GM21360 (cell line): Measurements from ENCODE around the gene SLC12A9.
A peak's percentile ranks its signal among the peaks of the same experiment; 100 is the strongest.
"Not testable (repeated sequence)": the region's sequence is repeated elsewhere in the genome, so short reads cannot be mapped to it uniquely, and the experiment has no call there.

Experiments
- ATAC-seq: cut with Tn5 transposase; IDR thresholded peaks from one replicate; pipeline ENCODE4 v1.9.1; 2021; ENCODE audit warnings: mild to moderate bottlenecking, moderate library complexity; ENCODE audit not compliant: unreplicated experiment

Gene SLC12A9

DNA sequence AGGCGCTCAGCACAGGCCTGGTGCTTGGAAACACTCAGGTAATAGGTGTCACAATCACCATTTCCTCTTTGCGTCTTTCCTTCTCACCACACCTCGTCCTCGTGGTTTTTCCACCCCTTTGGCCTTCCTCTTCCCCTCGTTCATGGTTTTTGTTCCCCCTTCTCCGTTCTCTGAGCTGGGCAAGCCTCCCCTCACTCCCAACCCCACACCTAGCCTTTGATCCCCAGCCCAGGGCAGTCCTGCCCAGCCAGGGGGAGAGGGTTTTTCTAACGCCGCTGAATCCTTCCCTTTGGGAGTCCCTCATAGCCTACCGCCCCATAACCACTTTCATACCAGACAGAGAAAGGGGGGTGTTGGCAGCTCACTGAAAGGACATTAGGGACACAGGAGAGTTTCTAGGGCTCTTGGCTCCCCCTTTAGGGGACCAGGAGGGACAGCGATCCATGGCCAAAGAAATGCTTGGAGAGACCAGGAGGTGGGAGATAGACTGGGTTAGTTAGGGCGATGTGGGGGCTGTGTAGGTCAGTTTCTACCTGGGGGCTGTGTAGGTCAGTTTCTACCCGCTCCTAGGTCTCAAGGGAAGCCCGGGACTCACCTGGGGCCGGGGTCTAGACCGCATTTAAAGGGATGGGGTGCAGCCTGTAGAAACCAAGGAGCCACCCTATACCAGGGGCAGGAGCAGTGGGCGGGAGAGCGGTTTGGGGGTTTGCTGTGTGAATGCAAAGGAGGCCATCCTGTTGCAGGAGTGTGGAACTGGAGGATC, 26.6 kb upstream of the SLC12A9 start:
- no peak for ATAC-seq

DNA sequence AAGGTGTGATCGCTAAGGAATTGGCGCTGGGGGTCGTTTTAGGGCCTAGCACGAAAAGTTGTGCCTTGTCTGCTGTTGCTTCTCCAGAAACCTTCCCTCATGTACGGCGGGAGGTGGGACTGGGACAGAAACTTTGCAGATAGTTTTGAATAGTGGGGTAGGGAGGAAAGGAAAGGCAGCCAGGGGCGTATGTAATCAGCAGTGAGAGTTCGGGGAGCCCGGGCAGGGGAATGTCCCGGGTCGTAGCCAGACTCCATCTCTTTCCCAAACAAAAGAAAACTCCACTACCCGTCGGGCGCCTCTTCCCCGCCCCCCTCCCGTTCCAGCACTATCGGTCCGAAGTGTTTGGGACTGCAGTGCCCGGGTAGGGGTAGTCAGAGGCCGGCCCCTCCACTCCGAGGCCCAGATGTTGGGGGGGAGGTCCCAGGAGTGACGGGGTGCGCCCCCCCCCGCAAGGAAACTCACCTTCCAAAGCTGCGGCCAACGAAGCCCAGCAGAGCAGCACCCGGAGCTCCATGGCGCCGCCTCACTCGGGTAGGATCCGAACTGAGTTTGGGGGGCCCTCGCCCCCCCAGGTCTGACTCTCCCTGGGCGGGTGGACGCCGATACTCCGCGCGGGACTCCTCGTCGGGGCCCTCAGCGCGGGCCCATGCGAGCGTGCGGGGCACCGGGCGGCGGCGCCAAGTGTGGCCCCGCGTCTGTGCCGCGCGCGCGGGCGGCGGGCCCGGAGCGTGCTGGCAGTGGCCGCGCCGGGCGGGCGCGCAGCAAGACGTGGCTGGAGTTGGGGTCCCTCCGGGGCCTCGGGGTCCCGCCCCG, 25.8 kb upstream of the SLC12A9 start:
- no peak for ATAC-seq

DNA sequence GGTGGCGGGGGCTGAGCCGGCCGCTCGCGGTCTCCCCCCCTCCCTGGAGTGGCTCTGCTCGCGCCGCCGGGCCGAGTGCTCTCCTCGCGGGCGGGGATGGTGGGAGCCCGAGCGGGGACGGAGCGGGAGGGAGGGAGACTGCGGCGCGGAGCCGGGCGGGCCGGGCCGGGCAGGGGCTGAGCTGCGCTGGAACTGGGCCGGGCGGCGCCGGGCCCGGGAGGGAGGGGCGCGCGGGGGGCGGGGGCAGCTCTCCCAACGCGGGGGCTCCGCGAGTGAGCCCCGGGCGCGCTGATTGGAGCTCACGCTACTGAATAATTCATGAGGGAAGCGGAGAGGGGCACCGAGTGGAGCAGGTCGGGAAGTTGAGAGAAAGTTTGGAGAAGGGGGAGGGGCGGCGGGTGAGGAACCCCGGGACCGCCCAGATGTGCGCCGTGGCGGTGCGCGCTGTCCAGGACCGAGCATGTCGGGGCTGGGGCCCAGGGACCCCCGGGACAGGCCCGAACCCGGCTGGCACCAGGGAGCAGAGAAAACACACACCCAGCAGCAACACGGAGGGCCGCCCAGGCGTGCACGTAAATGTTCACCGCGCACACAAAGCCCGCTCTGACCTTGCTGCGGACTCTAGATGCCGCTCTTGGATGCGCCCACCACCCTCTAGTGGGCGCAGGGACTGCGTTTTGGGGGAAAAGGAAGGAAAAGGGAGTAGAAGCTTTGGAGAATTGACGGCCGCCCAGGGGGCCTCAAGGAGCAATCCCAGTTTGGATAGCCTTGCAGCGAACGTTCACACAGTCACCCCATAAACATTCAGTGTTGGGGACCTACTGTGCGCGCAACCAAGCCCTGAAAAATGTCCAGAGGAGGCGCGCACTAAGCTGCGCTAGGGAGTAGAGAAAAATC, 24.9 kb upstream of the SLC12A9 start, which contains the start of gene EPHB4:
TSS of gene EPHB4 (minus strand) at position 194 of the 897 bp plus-strand sequence. CDS start 493 bp downstream, outside the sequence.
- ATAC-seq, result no peak

DNA sequence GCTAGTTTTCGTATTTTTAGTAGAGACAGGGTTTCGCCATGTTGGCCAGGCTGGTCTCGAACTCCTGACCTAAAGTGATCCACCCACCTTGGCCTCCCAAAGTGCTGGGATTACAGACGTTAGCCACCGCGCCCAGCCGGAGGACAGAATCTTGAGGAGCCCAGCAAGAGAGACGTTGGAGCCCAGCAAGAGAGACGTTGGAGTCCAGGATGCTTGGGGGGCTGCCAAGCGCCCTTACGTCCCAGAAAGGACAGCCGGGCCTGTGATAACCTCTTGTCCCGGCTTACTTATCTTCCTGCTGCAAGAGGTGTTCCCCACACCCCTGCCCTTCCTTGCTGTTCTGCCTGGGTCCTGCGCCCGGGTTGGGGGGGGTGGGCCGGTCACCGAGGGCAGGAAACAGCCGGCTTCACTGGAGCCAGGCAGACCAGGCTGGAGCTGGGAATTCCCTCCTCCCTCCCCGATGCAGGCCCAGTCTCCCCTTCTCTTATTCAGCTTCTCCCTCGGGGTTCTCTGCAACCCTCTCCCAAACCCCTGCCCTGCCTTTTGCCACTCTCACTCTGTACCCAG, 23.3 kb upstream of the SLC12A9 start:
- no peak for ATAC-seq

DNA sequence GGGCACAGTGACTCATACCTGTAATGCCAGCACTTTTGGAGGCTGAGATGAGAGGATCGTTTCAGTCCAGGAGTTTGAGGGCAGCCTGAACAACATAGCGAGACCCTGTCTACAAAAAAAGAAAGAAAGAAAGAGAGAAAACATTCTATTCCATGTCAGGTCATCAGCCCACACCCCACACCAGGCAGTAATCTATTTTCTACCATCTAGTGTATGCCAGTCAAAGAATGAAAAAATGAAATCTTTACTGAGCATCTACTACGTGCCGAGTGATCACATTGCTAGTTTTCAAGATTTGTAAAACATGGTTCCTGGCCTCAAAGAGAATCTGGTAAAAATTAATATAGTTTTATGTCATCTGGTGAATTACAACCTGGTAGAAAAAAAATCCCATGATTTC, 22.1 kb upstream of the SLC12A9 start:
- no peak for ATAC-seq

DNA sequence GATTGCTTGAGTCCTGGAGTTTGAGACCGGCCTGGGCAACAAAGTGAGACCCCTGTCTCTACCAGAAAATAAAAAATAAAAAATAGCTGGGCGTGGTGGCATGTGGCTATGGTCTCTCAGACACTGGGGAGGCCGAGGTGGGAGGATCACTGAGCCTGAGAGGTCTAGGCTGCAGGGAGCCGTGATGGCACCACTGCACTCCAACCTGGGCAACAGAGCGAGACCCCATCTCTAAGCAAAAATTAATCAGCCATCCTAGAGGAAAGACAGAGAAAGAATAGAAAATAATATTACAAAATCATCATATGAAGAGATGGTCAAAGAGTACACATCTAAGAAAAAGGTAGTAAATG, 20.3 kb upstream of the SLC12A9 start:
- no peak for ATAC-seq

DNA sequence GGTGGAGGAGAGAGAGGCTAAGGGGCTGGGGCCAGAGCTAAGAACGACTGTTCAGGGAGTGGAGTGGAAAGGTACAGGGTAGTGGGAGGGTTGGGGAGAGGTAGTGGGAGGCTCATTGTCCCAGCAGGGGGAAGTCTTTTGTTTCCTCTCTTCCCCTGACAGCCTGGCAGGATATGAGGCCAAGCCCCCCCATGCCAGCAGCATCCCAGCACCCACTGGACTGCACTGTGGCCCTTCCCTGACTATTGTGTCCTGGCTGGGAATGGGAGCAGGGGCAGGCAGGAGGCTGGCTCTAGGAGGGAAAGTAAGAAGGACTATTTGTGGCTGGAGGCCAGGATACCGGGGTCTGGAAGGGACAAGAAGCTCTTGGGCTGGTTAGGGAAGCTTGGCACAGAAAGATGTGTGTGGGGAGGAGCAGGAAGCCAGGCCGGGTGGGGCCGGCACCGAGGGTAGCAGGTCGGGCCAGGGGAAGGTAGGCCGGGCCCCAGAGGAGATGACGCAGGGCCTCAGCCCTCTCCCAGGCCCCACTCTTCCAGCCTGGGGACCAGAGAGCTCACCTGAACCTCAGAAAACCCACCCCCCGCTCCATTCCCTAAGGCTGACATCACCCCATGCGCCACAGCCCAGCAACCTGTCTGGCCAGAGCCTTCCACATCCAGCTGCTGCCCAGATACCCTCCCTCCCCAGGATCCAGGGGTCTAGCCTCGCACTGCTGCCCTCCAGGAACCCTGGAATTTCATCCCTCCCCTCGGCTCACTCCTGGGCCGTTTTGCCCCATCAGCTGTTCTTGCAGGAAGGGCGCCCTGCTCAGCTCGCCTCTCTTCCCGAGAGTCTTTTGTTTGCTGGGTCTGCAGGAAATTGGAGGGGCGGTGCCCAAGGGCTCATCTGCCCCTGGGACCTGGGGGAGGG, 16.4 kb upstream of the SLC12A9 start:
- no peak for ATAC-seq

DNA sequence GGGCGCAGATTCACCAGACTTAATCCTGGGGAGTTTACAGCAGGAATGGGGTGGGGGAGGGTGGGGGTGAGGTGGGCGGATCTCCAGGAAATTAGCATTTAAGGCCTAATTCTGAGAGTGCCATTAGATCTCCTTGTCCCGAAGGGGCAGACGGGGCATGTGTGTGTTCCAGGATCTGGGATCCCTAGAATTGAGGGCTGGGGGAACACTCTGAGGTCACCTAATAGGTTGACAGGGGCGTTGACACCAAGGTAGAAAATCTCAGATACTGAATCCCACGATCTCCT, 15.8 kb upstream of the SLC12A9 start:
- ATAC-seq, result no peak

DNA sequence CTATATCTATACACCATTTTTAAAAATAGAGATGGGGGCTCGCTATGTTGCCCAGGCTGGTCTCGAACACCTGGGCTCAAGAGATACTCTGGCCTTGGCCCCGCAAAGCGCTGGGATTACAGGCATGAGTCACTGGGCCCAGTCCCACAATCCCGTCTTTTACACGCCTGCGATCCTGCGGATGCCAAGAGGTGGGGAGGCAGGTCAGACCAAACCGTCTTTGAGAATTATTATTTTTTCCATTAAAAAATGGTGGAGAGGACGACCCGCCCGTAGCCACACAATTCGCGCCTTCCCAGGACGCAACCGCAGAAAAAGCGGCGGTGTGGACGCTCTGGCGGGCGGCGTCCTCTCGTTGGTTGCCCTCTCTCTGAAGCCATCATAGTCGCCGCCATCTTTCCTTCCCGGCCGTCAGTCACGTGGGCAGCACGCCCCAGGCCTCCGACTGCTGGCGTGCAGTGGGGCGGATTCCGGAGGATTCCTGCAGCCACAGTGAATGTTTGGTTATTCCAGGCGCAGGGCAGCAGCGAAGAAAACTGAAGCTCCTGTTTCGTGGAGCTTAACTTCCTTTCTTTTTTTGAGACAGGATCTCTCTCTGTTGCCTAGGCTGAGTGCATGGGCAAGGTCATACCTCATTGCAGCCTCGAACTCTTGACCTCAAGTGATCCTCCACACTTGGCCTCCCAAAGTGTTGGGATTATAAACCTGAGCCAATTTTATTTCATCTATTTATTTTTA, 15.2 kb upstream of the SLC12A9 start:
- peak; percentile 62 for ATAC-seq

DNA sequence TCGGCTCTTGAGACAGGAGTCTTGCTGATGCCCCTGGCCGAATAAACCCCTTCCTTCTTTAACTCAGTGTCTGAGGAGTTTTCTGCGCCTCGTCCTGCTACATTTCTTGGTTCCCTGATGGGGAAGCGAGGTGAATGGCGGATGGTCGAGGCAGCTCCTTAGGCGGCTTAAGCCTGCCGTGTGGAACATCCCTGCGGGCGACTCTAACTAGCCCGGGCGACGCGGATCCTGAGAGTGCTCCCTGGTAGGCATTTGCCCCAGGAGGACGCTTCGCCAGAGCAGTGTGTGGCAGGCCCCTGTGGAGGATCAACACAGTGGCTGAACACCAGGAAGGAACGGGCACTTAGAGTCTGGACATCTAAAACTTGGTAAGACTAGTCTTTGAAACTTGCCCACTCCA, 13.2 kb upstream of the SLC12A9 start:
- no peak for ATAC-seq

DNA sequence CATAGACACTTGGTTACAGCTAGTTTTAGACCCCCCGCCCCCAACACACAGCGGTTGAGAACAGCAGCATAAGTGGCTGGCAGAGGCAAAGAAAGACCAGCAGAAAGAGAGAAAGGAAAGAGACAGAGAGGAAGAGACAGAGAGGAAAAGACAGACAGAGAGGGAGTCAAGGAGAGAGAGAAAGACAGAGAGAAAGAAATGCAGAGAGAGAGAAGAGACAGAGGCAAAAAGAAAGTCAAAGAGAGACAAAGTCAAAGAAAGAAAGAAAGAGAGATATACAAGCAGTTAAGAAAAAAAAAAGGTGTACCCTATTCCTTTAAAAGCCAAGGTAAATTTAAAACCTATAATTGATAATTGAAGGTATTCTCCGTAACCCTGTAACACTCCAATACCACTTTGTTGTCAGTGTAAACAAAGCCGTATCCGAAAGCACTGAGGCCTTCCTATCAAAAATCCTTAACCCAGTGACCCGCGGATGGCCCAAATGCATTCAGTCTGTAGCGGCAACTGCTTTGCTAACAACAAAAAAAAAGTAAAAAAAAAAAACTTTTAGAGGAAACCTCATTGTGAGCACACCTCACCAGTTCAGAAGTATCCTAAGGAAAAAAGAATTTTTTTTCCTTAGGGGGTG, 11.9 kb upstream of the SLC12A9 start:
- ATAC-seq, result no peak

DNA sequence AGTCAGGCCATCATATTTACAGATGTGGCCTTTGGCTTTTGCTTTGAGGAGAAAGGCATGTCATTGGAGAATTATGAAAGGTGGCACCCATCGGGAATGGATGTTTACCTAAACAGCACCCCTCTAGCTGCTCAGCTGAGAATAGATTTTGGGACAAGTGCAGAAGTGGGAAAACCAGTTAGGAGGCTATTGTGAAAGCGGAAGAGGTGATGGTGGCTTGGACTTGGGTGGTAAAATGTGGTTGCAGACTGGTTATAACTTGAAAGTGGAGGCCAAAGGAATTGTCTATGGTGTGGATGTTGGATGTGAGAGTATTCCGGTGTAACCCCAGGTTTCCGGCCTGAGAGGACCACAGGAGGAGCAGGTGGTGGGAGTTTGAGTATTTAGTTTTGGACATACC, 5.2 kb upstream of the SLC12A9 start:
- ATAC-seq, result no peak

DNA sequence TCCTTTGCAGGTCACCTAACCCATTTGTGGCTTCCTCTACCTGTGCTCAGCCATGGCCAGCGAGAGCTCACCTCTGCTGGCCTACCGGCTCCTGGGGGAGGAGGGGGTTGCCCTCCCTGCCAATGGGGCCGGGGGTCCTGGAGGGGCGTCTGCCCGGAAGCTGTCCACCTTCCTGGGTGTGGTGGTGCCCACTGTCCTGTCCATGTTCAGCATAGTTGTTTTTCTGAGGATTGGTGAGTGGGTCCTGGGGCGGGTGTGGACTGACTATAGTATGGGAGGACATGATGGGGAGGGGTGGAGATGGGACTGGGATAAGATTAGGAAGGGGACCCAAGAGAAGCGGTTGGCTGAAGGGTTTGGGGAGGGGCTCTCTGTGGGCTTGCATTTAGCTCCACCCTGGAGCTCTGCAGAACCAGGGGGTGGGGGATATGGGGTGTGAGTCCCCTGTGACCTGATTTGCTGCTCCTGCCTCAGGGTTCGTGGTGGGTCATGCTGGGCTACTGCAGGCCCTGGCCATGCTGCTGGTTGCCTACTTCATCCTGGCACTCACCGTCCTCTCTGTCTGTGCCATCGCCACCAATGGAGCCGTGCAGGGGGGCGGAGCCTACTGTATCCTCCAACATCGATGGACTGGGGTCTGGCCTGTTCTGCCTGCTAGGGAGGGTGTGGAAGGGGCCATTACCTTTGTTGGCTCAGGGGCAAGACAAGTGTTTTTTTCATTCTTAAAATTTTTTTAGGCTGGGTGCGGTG, 1.8 kb downstream of the SLC12A9 start:
- ATAC-seq, result no peak

DNA sequence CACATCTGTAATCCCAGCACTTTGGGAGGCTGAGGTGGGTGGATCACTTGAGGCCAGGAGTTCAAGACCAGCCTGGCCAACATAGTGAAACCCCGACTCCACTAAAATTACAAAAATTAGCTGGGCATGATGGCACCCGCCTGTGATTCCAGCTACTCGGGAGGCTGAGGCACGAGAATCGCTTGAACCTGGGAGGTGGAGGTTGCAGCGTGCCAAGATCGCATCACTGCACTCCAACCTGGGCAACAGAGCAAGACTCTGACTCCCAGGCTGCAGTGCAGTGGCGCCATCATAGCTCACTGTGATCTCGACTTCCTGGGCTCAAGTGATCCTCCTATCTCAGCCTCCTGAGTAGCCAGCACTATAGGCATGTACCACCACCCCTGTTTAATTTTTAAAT, 2.4 kb downstream of the SLC12A9 start:
- ATAC-seq, result not testable (repeated sequence)

DNA sequence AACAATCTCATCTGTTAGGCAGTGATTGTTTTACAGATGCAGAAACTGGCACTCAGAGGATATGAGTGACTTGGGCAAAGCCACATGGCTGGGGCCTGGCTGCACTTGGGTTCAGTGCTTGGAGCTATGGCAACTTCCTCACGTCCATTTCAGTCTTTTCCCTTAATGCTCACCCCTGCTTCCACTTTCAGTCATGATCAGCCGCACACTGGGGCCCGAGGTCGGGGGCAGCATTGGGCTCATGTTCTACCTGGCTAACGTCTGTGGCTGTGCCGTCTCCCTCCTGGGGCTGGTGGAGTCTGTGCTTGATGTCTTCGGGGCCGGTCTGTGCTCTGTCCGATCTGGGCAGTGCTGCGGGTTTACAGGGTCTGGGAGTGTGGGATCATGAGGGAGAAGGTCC, 3.0 kb downstream of the SLC12A9 start:
- no peak for ATAC-seq

DNA sequence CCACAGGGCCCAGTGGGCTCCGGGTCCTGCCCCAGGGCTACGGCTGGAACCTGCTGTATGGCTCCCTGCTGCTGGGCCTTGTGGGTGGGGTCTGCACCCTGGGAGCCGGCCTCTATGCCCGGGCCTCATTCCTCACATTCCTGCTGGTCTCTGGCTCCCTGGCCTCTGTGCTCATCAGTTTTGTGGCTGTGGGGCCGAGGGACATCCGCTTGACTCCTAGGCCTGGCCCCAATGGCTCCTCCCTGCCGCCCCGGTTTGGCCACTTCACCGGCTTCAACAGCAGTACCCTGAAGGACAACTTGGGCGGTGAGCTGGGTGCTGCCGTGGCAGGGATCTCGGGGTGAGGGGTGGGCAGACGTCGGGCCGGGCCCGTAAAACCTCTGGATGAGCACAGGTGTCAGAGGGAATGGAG, 4.4 kb downstream of the SLC12A9 start:
- no peak for ATAC-seq

DNA sequence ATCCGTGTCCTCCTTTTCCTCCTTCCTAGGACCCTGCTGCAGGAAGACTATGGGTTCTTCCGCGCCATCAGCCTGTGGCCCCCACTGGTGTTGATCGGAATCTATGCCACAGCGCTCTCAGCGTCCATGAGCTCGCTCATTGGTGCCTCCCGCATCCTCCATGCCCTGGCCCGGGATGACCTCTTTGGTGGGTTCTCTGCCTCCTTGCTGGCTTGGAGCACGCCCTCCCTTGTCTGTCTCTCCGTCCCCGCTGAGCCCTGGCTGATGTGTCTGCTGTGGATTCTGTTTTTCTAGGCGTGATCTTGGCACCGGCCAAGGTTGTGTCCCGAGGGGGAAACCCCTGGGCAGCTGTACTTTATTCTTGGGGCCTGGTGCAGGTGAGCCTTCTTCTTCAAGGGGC, 7.3 kb downstream of the SLC12A9 start:
- ATAC-seq, result no peak
